ENCODE measurements around the gene SYTL3. TPM values are rescaled to one million over a fixed set of nuclear protein-coding genes. Genes with fewer than 3 reads are reported as not detected.

Gene SYTL3, protein sequence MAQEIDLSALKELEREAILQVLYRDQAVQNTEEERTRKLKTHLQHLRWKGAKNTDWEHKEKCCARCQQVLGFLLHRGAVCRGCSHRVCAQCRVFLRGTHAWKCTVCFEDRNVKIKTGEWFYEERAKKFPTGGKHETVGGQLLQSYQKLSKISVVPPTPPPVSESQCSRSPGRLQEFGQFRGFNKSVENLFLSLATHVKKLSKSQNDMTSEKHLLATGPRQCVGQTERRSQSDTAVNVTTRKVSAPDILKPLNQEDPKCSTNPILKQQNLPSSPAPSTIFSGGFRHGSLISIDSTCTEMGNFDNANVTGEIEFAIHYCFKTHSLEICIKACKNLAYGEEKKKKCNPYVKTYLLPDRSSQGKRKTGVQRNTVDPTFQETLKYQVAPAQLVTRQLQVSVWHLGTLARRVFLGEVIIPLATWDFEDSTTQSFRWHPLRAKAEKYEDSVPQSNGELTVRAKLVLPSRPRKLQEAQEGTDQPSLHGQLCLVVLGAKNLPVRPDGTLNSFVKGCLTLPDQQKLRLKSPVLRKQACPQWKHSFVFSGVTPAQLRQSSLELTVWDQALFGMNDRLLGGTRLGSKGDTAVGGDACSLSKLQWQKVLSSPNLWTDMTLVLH
- 16.0 TPM for total RNA-seq
- polyA plus RNA-seq (ENCODE audit: insufficient read depth, low read depth, low replicate concordance), result 3.1 TPM
- long read RNA-seq, donor 1, result 0 reads
- long read RNA-seq, donor 2, result 0 reads
- long read RNA-seq, donor 3, partial matches to known transcripts, result 287 of 319 reads
- long read RNA-seq, donor 3, other reads (novel, unspliced or antisense), result 32 of 319 reads
- long read RNA-seq, donor 4, partial matches to known transcripts, result 152 of 178 reads
- long read RNA-seq, donor 4, other reads (novel, unspliced or antisense), result 26 of 178 reads
- long read RNA-seq, donor 5, result 0 reads
- long read RNA-seq, donor 6, result 0 reads
- long read RNA-seq, donor 7, partial matches to known transcripts, result 5 of 13 reads
- long read RNA-seq, donor 7, other reads (novel, unspliced or antisense), result 4 of 13 reads
- long read RNA-seq, donor 8, result 0 reads
- long read RNA-seq, donor 9, partial matches to known transcripts, result 65 of 70 reads
- long read RNA-seq, donor 9, other reads (novel, unspliced or antisense), result 5 of 70 reads
- long read RNA-seq, donor 10, result 0 reads

- intact Hi-C loops (cut with DNase I), result no loop called here
- DNase-seq (peak in 4 of 5 donors; percentile 40 to 90 (median 50)), FAIRE-seq (no peak)
- peak within 1 kb of the TSS in 2 of 3 donors; percentile 13 to 33 for H3K4me3 ChIP-seq (ENCODE audit: low read length in 3 of 3)
- TF ChIP-seq, protein P1, sequence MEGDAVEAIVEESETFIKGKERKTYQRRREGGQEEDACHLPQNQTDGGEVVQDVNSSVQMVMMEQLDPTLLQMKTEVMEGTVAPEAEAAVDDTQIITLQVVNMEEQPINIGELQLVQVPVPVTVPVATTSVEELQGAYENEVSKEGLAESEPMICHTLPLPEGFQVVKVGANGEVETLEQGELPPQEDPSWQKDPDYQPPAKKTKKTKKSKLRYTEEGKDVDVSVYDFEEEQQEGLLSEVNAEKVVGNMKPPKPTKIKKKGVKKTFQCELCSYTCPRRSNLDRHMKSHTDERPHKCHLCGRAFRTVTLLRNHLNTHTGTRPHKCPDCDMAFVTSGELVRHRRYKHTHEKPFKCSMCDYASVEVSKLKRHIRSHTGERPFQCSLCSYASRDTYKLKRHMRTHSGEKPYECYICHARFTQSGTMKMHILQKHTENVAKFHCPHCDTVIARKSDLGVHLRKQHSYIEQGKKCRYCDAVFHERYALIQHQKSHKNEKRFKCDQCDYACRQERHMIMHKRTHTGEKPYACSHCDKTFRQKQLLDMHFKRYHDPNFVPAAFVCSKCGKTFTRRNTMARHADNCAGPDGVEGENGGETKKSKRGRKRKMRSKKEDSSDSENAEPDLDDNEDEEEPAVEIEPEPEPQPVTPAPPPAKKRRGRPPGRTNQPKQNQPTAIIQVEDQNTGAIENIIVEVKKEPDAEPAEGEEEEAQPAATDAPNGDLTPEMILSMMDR (IDR thresholded peaks at IDR 0.05; ENCODE audit: borderline replicate concordance, extremely low read depth, insufficient read depth), result no peak
- H3K36me3 ChIP-seq (ENCODE audit: control insufficient read depth in 2 of 3, insufficient read depth in 3 of 3, low read length in 3 of 3), result no peaks in the 10 kb centered on the region
- H3K4me1 ChIP-seq (ENCODE audit: control insufficient read depth in 2 of 3, insufficient read depth in 2 of 3, low read depth in 1 of 3, low read length in 3 of 3), result peaks cover 0 to 10% (median 10%) of the 10 kb centered on the region in 3 donors
- no peaks in the 10 kb centered on the region for H3K27me3 ChIP-seq (ENCODE audit: control insufficient read depth, insufficient read depth, low read length)
- H3K9me3 ChIP-seq (ENCODE audit: control insufficient read depth in 2 of 3, insufficient read depth in 1 of 3, low read length in 3 of 3), result no peaks in the 10 kb centered on the region
- peak within 1 kb of the TSS in 1 of 3 donors; percentile 7 for H3K9ac ChIP-seq (ENCODE audit: low read length in 3 of 3)
- H3K27ac ChIP-seq (ENCODE audit: low read depth in 2 of 2, low read length in 2 of 2), result peak within 1 kb of the TSS; percentile 73 to 83
Measured at GRCh38 chr6:158649289-158650143, at the start of gene SYTL3. SYTL3 (plus strand) TSS chr6:158650054; CDS start chr6:158663269, 13,215 bp downstream.

DNA sequence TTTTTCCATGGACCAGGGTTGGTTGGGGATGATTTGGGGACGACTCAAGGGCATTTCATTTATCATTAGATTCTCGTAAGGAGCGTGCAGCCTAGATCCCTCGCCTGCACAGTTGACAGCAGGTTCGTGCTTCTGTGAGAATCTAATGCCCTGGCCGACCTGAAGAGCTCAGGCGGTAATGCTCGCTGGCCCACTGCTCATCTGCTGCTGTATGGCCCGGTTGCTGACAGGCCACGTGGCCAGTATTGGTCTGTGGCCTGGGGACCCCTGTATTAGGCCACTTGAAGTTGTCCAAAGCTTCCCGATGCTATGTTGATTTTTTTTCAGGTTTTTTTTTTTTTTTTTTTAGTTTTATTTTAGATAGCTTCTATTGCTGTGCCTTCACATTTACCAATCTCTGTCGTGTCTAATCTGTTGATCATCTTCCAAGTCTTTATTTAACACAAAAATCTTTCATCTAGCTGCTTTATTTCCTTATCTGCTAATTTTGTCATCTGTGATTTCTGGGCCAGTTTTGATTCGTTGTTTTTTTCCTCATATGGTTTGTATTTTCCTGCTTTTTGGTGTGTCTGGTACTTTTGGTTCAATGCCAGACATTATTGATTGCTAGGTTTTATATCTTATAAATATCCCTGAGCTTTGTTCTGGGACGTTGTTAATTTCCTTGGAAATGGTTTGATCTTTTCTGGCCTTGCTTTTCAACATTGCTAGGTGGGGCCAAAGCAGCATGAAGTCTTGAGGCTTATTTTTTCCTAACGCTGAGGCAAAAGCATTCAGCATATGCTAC lies 46.4 kb upstream of the SYTL3 start:
- H3K36me3 ChIP-seq (ENCODE audit: control insufficient read depth in 2 of 3, insufficient read depth in 3 of 3, low read length in 3 of 3), result peaks cover 0 to 8% (median 2%) of the 10 kb centered on the region in 3 donors
- intact Hi-C loops (cut with DNase I), result no loop called here
- FAIRE-seq, result no peak

More for the DNA sequence above, 46.4 kb upstream of the SYTL3 start:
- TF ChIP-seq, protein P1 (IDR thresholded peaks at IDR 0.05; ENCODE audit: borderline replicate concordance, extremely low read depth, insufficient read depth), result no peak
- H3K27me3 ChIP-seq (ENCODE audit: control insufficient read depth, insufficient read depth, low read length), result no peaks in the 10 kb centered on the region
- H3K4me1 ChIP-seq (ENCODE audit: control insufficient read depth in 2 of 3, insufficient read depth in 2 of 3, low read depth in 1 of 3, low read length in 3 of 3), result no peaks in the 10 kb centered on the region
- H3K9me3 ChIP-seq (ENCODE audit: control insufficient read depth in 2 of 3, insufficient read depth in 1 of 3, low read length in 3 of 3), result no peaks in the 10 kb centered on the region
- no peak overlapping the region for H3K4me3 ChIP-seq (ENCODE audit: low read length in 3 of 3)
- H3K27ac ChIP-seq (ENCODE audit: low read depth in 2 of 2, low read length in 2 of 2), result no peak overlapping the region
- no peak for DNase-seq
- no peak overlapping the region for H3K9ac ChIP-seq (ENCODE audit: low read length in 3 of 3)
